ENCODE measurements around the gene SLC25A47.
"Not testable (repeated sequence)": the region's sequence is repeated elsewhere in the genome, so short reads cannot be mapped to it uniquely, and the experiment has no call there.

The SLC25A47 gene

GRCh38 chr14:100290607-100291304, 32.4 kb upstream of the SLC25A47 start:
- no peak for DNase-seq

- no peak for DNase-seq
Measured at GRCh38 chr14:100291305-100292075, 31.6 kb upstream of the SLC25A47 start.

GRCh38 chr14:100292301-100292775, 30.8 kb upstream of the SLC25A47 start:
- no peak for DNase-seq

DNA sequence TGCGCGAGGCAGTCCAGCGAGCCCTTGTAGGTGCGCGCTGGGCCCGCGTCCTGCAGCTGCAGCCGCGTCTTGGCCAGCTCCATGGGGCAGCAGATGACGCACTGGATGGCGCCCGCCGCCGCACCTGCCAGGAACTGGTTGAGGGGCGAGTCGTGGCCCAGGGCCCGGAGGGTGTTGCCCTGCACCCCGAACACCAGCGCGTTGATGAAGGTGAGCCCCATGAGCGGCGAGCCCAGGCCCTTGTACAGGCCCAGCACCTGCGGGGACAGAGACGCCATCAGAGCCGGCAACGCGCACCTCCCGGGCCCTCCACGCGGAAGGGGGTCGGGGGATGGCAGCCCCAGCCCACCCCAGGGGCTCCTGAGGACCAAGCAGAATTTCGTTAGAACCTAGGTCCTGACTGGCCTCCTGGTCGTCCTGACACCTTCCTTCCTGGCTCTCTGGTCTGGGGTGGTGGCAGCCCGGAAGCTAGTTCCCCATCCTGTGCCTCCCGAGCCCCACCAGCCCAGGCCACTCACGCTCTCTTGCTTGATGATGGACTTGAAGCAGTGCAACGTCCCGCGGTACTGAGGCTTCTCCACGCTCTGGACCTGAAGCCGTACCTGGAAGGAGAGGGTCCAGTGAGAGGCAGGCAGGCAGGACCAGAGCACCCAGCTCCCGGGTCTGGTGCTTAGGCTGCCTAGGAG, 30.2 kb upstream of the SLC25A47 start:
- no peak for DNase-seq

DNA sequence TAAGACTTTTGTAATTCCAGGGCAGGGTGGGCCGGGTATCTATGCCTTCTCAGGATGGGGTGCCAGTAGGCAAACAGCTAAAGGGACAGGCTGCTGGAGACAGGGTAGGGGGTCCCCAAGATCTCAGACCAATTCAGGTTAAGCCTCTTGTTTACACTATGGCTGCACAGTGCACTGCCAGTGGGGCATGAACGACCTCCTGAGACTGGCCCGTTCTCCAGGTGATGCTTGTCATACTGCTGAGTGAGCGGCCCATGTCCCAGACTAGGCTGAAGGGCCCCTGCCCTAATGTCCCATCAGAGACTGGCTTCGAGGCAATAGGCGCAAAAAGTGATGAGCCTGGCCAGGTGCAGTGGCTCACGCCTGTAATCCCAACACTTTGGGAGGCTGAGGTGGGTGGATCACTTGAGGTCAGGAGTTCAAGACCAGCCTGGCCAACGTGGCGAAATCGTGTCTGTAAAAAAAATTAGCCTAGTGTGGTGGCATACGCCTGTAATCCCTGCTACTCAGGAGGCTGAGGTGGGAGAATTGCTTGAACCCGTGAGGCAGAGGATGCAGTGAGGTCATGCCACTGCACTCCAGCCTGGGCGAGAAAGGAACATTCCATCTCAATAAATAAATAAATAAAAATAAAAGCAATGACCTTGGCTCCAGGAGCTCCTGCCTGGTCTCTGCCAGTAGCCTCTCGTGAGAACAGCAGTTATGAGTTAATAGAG, 29.5 kb upstream of the SLC25A47 start:
- DNase-seq: no peak

DNA sequence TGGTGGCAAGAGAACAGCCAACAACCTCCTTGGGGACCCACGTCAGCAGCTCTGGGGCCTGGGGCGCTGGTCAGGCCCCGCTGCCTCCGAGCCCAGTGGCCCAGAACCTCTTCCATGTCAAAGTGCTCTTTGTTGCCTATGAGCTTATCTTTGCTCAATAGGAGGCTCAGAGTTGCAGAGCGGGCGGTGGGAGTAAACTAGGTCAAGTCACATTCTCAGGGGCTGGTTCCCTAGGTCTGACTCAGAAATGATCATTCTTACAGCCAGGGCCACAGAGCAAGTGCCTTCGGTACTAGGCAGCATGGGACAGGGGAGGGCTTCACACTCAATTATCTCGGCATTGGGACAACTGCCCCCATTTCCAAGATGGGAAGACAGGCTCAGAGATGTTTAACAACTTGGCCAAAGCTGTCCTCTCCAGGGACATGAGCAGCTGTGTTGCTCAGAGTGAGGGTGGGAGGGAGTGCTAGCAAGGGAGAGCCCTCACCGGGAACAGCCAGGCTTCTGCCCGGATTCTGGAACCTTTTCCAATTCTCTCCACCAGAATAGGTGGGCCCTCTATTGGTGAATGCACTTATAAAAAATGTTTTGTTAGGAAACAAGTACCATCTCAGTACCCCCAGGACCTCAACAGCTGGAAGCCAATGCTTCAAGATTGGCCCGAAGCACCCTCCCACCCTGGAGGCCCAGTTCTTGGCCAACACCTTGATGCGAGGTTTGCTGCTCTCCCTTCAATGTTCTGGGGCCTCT, 28.8 kb upstream of the SLC25A47 start:
- no peak for DNase-seq

GRCh38 chr14:100294963-100295330, 28.2 kb upstream of the SLC25A47 start:
- no peak for DNase-seq

DNA sequence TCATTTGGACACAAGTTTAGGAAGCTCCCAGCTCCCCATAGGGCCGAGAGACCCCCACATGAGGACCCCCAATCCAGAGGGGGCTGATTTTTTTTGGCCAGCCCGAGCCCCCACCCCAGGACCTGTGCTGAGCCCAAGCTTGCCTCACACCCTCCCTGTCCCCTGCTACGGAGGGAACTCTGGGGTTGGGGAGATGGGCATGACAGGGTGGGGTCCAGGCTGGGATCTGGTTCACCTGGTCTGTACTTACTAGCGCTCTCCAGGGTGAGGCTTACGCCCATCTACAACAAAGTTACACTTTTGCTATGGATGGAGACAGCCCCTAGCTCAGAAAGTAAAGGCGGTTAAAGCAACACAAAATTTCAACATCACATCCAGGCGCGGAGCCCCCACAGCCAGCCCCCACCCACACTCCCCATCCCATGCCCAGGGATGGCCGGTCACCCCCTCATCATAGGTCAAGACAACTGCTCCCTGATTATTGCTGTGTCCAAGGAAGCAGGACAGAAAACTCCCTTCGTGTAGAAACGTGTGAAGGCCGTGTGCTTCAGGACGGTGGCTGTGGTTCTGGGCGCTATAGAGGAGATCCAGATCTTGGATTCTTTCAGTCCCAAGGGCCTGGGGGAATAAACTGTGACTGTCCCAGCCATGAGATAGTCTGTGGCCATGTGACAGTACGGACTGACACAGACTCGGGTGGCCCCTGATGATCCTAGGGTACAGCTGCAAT, 27.6 kb upstream of the SLC25A47 start:
- no peak for DNase-seq

GRCh38 chr14:100296106-100296651, 27.0 kb upstream of the SLC25A47 start:
- DNase-seq: no peak

- DNase-seq: not testable (repeated sequence)
Measured at GRCh38 chr14:100296729-100297128, 26.4 kb upstream of the SLC25A47 start.

DNA sequence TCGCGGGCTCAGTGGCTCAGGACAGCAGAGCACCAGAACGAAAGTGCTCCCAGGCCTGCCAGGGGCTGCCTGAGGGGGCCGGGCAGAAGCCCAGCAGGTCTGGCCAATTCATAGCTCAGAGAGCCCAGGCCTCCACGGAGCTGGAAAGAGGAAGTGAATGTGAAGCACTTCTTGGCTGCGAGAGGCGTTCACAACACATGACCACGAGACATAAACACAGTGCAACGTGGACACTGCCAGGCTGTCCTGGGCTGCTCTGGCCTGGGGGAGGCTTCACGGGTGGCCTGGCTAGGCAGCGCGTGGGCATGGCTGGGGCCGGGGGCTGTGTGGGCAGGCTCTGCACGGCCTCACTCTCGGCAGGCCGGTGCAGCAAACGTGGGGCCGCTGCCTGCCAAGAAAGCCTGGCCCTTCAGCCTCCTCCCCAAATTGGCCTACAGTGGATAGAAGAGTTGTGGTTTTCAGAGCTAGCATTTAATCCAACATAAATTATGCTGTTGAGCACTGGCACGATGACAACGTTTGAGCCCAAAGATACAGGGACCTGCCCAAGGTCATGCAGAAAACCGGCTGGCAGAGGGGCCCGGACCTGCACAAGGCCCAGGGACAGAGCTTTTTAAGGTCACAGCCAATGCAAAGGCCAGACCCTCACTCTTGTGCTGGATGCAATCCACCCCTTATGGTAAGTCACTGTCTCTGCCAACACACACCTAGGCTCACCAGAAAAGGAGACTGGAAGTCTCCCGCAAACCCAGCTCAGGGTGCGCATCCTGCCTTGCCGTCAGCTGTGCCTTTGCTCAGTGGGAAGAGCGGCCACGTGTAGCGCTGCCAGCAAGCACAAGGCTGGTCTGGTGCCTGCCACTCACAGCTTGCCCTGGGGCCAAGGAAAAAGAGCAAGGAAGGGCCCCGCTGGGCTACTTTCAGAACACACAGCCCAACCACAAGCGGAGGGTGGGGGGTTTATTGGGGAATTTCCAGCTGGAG, 25.5 kb upstream of the SLC25A47 start:
- DNase-seq: peak; percentile 37

DNA sequence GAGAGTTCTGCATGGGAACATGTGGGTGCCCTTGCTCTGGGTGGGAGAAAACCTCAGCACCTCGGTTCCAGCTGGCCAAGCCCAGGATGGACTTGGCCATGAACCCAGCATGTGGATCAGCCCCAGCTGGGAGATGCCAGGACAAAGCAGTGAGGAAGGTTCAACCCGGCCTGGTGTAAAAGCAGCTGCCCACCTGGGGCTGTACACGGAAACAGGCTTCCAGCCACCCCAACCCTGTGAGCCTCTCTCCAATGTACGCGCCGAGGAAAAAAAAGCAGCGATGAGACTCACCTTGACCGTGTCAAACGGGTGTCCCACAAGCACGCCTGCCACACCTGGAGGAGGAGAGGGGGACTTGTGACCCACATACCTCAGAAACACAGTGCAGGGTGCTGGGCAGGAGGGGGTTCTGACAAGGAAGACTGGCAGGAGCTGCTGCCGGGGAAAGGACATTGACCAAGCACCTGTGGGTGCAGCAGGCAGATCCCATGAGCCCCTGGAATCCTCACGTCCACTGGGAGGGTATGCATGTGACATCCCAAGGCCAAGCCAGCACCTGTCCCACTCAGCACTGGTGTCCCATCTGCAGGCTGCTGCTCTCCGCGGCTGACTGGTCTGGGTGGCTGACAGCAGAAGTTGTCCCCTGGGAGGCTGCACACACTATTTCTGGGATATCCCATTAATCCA, 24.4 kb upstream of the SLC25A47 start:
- no peak for DNase-seq

GRCh38 chr14:100299238-100299560, 23.9 kb upstream of the SLC25A47 start:
- DNase-seq: no peak

DNA sequence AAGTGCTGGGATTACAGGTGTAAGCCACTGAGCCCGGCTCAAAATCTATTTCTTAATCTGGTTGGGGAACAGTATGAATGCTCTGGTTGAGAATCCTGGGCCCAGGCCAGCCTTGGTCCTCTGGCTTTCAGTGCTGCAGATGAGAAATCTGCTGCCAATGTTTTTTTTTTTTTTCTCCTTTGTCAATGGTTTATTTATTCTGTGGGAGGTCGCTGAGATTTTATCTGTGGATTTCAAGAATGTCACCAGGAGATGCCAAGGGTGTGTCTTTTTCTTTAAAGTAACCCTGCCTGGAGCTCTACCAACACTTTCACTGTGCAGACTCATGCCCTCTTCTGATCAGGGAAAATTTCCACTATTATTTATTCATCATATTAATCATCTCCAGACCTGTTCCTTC, 20.5 kb upstream of the SLC25A47 start:
- DNase-seq: no peak

- DNase-seq: no peak
Measured at GRCh38 chr14:100303179-100303578, 20.0 kb upstream of the SLC25A47 start.

DNA sequence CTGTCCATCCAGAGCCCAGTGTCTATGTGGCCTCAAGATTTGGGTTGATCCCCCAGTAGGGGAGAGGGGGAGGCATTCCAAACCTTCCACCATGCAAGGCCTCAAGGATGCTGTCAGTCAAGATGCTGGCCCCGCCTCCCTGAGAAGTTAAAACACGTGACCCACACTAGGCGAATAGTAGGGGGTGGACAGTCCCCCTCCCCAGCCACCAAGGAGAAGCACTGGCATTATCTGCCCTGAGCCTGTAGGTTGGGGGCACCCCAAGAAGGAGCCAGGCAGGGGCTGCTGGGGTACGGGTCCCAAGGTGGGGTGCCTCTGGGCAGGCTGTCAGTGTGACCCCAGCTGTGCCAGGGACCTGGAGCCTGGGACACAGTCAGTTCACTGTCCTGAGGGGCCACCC, 19.2 kb upstream of the SLC25A47 start:
- no peak for DNase-seq

DNA sequence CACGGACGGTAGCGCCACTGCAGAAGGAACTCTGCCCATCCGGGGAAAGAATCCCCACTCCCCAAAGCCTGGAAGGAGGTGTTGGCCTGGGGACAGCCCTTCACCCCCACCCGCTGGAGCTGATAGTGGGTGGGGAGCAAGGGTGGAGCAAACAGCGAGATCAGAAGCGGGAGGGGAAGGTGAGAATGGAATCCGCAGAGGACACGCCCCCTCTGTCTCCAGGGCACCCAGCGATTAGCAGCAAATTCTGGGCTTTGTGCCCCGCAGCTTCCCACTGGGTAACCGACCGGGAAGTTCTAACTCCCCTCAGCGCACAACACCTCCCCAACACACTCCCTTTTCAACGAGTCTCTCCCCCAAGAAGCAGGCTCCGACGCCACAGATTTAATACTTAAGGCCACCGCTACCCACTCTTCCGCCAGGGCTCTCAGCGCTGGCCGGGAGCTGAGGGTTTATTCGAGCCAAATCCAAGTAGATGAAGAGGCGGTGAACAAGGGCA, 18.3 kb upstream of the SLC25A47 start:
- DNase-seq: no peak

DNA sequence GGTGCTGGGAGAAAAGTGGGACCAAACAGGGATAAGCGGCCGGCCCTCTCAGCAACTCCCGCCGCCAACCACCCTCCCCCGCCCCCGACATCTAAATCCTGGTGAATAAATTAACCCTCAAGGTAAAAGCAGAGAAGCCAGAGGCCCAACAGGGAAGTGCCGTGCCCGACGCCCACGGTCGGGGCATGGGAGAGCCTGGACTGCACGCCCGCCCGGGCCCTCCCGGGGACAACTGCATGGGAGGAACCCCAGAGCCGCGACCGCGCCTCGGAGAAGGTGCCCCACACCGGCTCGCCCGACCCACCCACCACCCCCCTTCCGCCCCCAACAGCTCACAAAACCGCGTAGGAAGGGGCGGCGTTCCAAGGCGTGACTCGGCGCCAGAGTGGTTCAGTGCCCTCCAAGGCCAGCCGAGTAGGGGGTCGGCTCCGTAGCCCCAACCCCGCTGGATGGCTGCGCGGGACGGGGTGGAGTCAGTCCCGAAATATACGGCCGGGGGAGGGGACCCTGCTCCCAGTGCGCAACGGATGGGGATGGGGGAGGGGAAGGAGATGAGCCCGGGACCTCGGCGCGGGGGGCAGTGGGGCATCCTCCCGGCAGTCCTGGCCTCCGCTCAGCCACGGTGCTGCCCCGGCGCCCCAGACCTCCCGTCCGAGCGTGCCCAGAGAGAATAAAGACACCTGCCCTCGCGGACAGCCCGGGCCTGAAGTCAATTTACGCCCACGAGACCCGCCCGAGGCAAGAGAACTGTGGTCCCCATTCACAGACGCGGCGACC, 17.6 kb upstream of the SLC25A47 start:
- no peak for DNase-seq
